Spleen (tissue), 7 donors: Measurements from ENCODE around the gene NR3C2.

Experiments
- POLR2A ChIP-seq, 3 donors: fragments of 450-650 bp; IDR thresholded peaks; one replicate each; pipeline ENCODE4 v1.5.1; 2017; ENCODE audit warnings: antibody characterized with exemption in 3 of 3, mild to moderate bottlenecking in 1 of 3
- POLR2AphosphoS5 ChIP-seq, 3 donors: sonication (generic); formaldehyde crosslinking; IDR thresholded peaks; one replicate each; pipeline ENCODE4 v1.5.1; 2017; ENCODE audit warnings: antibody characterized with exemption in 3 of 3
- TF ChIP-seq, protein P1 (sequence below), 11 experiments: fragments of 200-600 bp in 7 of 11; fragments of 450-650 bp in 4 of 11; sonication (generic) in 4 of 11; IDR thresholded peaks in 8 of 11; conservative IDR thresholded peaks in 3 of 11; 1 replicate in 7 of 11; 2 replicates in 4 of 11; pipeline versions ENCODE4 v1.4.0 to v1.8.0; 2016 to 2021; ENCODE audit warnings: antibody characterized with exemption in 11 of 11, inconsistent platforms in 4 of 11, mild to moderate bottlenecking in 1 of 11
- donor health status: DM: no; HTN: no; CAD: no; lungs with moderate emphysema.
- donor health status: DM: no; HTN: no; CAD: no.
- donor health status: DM: no; HTN: no; CAD: no.

DNA sequence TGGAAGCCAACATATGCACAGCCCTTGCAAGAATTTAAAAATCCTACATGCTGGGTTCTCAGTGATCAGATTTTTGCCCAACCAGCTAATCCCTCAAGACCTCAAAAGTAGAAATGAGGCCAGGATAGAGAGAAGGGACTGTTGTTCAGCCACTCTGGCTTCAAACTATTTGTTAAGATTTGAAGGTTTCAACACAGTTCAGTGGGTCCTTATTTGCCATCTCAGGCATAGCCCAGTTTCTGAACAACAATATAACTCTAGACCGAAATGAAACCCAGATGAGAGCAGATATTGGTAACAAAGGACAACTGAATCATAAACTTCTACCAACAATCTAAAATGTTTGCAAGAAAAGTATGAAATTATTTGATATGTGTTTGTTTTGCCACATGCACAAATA, 237.3 kb downstream of the NR3C2 start:
- TF ChIP-seq, protein P1, sequence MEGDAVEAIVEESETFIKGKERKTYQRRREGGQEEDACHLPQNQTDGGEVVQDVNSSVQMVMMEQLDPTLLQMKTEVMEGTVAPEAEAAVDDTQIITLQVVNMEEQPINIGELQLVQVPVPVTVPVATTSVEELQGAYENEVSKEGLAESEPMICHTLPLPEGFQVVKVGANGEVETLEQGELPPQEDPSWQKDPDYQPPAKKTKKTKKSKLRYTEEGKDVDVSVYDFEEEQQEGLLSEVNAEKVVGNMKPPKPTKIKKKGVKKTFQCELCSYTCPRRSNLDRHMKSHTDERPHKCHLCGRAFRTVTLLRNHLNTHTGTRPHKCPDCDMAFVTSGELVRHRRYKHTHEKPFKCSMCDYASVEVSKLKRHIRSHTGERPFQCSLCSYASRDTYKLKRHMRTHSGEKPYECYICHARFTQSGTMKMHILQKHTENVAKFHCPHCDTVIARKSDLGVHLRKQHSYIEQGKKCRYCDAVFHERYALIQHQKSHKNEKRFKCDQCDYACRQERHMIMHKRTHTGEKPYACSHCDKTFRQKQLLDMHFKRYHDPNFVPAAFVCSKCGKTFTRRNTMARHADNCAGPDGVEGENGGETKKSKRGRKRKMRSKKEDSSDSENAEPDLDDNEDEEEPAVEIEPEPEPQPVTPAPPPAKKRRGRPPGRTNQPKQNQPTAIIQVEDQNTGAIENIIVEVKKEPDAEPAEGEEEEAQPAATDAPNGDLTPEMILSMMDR (IDR thresholded peaks at IDR 0.05 in 8 of 11, conservative IDR thresholded peaks at IDR 0.05 in 3 of 11) = no peak
- no peak for TF ChIP-seq POLR2AphosphoS5 (IDR thresholded peaks at IDR 0.05)
- no peak for TF ChIP-seq POLR2A (IDR thresholded peaks at IDR 0.05)
